Activated CD4-positive, alpha-beta T cell treated with anti-CD3 and anti-CD28 coated beads for 36 hours (primary cell): ENCODE data around the gene NFASC. TPM values are rescaled to one million over a fixed set of nuclear protein-coding genes. Genes with fewer than 3 reads are reported as not detected.

Source experiments
- ATAC-seq: fragments of 200-7000 bp; cut with Tn5 transposase; one replicate; pipeline ENCODE4 v1.10.0; 2021; ENCODE audit warnings: mild to moderate bottlenecking, moderate library complexity
- CTCF ChIA-PET: fragments of 350-600 bp; sonication (Branson Sonifier 250); formaldehyde crosslinking; loops from one replicate; lab custom pipeline; 2021; ENCODE audit warnings: antibody characterized with exemption; lab: Charles Lee
- POLR2A ChIA-PET: fragments of 350-600 bp; sonication (Branson Sonifier 250); formaldehyde crosslinking; loops from one replicate; lab custom pipeline; 2021; ENCODE audit warnings: antibody characterized with exemption, inconsistent platforms; lab: Charles Lee
- DNase-seq: peaks from one replicate; pipeline ENCODE4 v3.0.0-alpha.2; 2020
- H3K27ac Mint-ChIP-seq: one replicate; pipeline ENCODE4 v1.8.0; 2021; ENCODE audit warnings: mixed read lengths
- H3K27me3 Mint-ChIP-seq: one replicate; pipeline ENCODE4 v1.8.0; 2021; ENCODE audit warnings: mixed read lengths
- H3K36me3 Mint-ChIP-seq: one replicate; pipeline ENCODE4 v1.8.0; 2021; ENCODE audit warnings: low read depth, mixed read lengths
- H3K4me1 Mint-ChIP-seq: one replicate; pipeline ENCODE4 v1.8.0; 2021; ENCODE audit warnings: mixed read lengths
- H3K4me3 Mint-ChIP-seq: one replicate; pipeline ENCODE4 v1.8.0; 2021; ENCODE audit warnings: mild to moderate bottlenecking, moderate library complexity, mixed read lengths
- H3K9me3 Mint-ChIP-seq: one replicate; pipeline ENCODE4 v1.8.0; 2021; ENCODE audit warnings: low read depth, mixed read lengths
- intact Hi-C, 2 experiments: fragments of 100-400 bp; cut with DNase I in 1 of 2; cut with micrococcal nuclease in 1 of 2; formaldehyde crosslinking; loops; one replicate each; pipeline versions ENCODE4 v1.14.2 to v1.15.1; 2022 to 2024; cut with DNase I, micrococcal nuclease
- total RNA-seq, 2 experiments: library from RNA; stranded (reverse); gene quantifications; one replicate each; pipeline ENCODE4 v1.2.3, GENCODE V29; 2021

NFASC gene
- total RNA-seq, 2 experiments from 2014 or later = 0.33 to 0.48 TPM

- no peaks in the 10 kb centered on the region for H3K36me3 Mint-ChIP-seq
- DNase-seq = no peak
- H3K4me3 Mint-ChIP-seq = no peak overlapping the region
- intact Hi-C loops = no loop called here
- H3K4me1 Mint-ChIP-seq = peaks cover 3% of the 10 kb centered on the region
- no peaks in the 10 kb centered on the region for H3K9me3 Mint-ChIP-seq
- ChIA-PET POLR2A (no interaction called here), CTCF (interaction anchor here (0.6 to 1.2 kb wide), 5 partner anchors 10 to 857 kb away, joined by 3 to 4 read pairs (median 3); no protein-coding TSS in a partner anchor)
- H3K27me3 Mint-ChIP-seq = no peaks in the 10 kb centered on the region
- no peak for ATAC-seq
- no peak overlapping the region for H3K27ac Mint-ChIP-seq
Observed at GRCh38 chr1:205065666-205066065, 195.0 kb downstream of the NFASC start.

DNA sequence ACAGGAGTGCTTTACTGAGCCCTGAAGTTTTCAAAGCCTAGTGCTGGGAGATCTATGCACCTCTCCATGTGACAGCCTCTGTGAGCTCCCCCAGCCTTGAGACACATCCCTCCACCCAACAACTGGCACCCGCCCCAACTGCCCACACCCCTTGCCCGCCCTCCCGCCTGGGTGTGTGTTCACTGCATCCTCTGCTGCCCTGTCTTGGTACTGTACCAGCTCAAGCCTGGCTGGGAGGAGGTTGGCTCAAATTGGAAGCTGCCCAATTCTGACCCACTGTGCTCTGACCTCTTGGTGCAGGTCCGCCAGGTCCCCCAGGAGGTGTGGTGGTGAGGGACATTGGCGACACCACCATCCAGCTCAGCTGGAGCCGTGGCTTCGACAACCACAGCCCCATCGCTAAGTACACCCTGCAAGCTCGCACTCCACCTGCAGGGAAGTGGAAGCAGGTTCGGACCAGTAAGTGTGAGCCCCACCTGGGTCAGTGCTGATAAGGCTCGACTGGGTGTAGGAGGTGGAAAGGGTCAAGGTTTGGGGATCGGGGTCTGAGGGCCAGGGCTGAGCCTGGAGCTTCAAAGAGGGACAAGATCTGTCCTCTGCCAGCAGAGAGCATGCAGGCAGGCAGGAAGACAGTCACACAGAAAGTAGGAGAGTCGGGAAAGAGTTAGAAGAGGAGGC lies 195.6 kb downstream of the NFASC start:
- Mint-ChIP-seq H3K4me1 (peaks cover 3% of the 10 kb centered on the region), H3K4me3 (no peak overlapping the region), H3K9me3 (no peaks in the 10 kb centered on the region), H3K27me3 (no peaks in the 10 kb centered on the region), H3K27ac (no peak overlapping the region), H3K36me3 (no peaks in the 10 kb centered on the region)
- no peak for DNase-seq
- intact Hi-C loops = no loop called here
- ChIA-PET POLR2A (no interaction called here), CTCF (interaction anchor here (0.6 to 1.2 kb wide), 5 partner anchors 10 to 858 kb away, joined by 3 to 4 read pairs (median 3); no protein-coding TSS in a partner anchor)
- ATAC-seq = no peak

DNA sequence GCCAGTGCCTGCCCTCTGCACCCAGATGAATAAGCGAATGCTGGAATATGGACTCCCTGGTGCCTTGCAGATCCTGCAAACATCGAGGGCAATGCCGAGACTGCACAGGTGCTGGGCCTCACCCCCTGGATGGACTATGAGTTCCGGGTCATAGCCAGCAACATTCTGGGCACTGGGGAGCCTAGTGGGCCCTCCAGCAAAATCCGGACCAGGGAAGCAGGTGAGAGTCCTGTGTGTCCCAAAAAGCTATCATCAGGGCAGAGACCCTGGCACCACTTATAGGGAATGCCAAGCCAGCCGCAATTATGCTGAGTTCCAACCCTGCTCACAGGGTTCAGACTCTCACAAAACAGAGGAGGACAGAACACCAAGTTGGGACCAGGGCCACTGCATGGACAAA lies 196.4 kb downstream of the NFASC start:
- POLR2A ChIA-PET = no interaction called here
- no peaks in the 10 kb centered on the region for H3K4me1 Mint-ChIP-seq
- H3K27me3 Mint-ChIP-seq = no peaks in the 10 kb centered on the region
- H3K27ac Mint-ChIP-seq = no peak overlapping the region
- ATAC-seq (no peak), DNase-seq (no peak)
- H3K36me3 Mint-ChIP-seq = no peaks in the 10 kb centered on the region
- CTCF ChIA-PET = interaction anchor here (1.2 kb wide), 1 partner anchor 9 kb away, joined by 4 read pairs; no protein-coding TSS in a partner anchor
- no peaks in the 10 kb centered on the region for H3K9me3 Mint-ChIP-seq
- intact Hi-C loops = no loop called here
- no peak overlapping the region for H3K4me3 Mint-ChIP-seq

GRCh38 chr1:205068001-205068400 lies 197.3 kb downstream of the NFASC start:
- Mint-ChIP-seq H3K36me3 (no peaks in the 10 kb centered on the region), H3K27ac (no peak overlapping the region), H3K27me3 (no peaks in the 10 kb centered on the region), H3K4me3 (no peak overlapping the region), H3K9me3 (no peaks in the 10 kb centered on the region), H3K4me1 (no peaks in the 10 kb centered on the region)
- ATAC-seq (no peak), DNase-seq (no peak)
- intact Hi-C loops = no loop called here
- ChIA-PET POLR2A (interaction anchor here (0.6 kb wide), 1 partner anchor 191 kb away, joined by 4 read pairs; no protein-coding TSS in a partner anchor), CTCF (interaction anchor here (1.4 to 2.1 kb wide), 2 partner anchors 79 to 188 kb away, joined by 4 to 9 read pairs; no protein-coding TSS in a partner anchor)

DNA sequence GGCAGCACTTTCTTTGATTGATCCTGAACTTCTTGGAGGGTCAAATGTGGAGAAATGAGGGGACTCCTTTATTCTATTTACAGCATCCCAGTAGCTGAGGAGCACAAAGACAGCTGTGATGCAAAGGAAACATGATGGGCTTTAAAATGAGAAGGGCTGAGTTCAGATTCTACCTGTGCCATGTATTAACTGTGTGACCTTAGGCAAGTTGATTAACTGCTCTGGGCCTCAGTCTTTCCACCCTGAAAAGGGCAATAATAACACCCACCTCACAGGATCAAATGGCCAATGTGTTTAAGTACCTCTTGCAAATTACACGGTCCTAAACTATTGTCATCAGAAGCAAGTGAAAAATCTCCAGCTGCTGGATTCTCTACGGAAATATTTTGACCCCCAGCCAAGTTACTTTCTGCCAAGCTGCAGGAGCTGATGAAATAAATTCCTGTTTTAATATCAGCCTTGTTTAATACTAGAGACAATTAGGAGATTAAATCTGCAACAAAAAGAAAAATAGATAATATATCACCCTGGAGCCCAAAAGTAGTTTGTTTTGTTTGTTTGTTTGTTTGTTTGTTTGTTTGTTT lies 197.9 kb downstream of the NFASC start:
- DNase-seq (no peak), ATAC-seq (no peak)
- Mint-ChIP-seq H3K4me1 (no peaks in the 10 kb centered on the region), H3K9me3 (no peaks in the 10 kb centered on the region), H3K4me3 (no peak overlapping the region), H3K27me3 (no peaks in the 10 kb centered on the region), H3K36me3 (no peaks in the 10 kb centered on the region), H3K27ac (no peak overlapping the region)
- ChIA-PET POLR2A (no interaction called here), CTCF (interaction anchor here (1.4 to 2.1 kb wide), 2 partner anchors 79 to 188 kb away, joined by 4 to 9 read pairs; no protein-coding TSS in a partner anchor)
- intact Hi-C loops = no loop called here

- ATAC-seq = no peak
- ChIA-PET CTCF (interaction anchor here (0.6 to 2.1 kb wide), 2 partner anchors 32 to 80 kb away, joined by 3 to 9 read pairs; no protein-coding TSS in a partner anchor), POLR2A (no interaction called here)
- Mint-ChIP-seq H3K4me3 (no peak overlapping the region), H3K4me1 (no peaks in the 10 kb centered on the region), H3K27me3 (no peaks in the 10 kb centered on the region), H3K9me3 (no peaks in the 10 kb centered on the region), H3K27ac (no peak overlapping the region), H3K36me3 (no peaks in the 10 kb centered on the region)
- DNase-seq = no peak
- intact Hi-C loops = no loop called here
Observed at GRCh38 chr1:205069371-205070125, 198.9 kb downstream of the NFASC start.

- no peaks in the 10 kb centered on the region for H3K36me3 Mint-ChIP-seq
- ATAC-seq (no peak), DNase-seq (no peak)
- ChIA-PET POLR2A (no interaction called here), CTCF (interaction anchor here (0.6 to 1.3 kb wide), 2 partner anchors 9 to 326 kb away, joined by 3 to 4 read pairs; no protein-coding TSS in a partner anchor)
- H3K27ac Mint-ChIP-seq = no peak overlapping the region
- H3K4me1 Mint-ChIP-seq = no peaks in the 10 kb centered on the region
- no peak overlapping the region for H3K4me3 Mint-ChIP-seq
- intact Hi-C loops = no loop called here
- H3K9me3 Mint-ChIP-seq = no peaks in the 10 kb centered on the region
- H3K27me3 Mint-ChIP-seq = no peaks in the 10 kb centered on the region
Observed at GRCh38 chr1:205071028-205071409, 200.4 kb downstream of the NFASC start.

DNA sequence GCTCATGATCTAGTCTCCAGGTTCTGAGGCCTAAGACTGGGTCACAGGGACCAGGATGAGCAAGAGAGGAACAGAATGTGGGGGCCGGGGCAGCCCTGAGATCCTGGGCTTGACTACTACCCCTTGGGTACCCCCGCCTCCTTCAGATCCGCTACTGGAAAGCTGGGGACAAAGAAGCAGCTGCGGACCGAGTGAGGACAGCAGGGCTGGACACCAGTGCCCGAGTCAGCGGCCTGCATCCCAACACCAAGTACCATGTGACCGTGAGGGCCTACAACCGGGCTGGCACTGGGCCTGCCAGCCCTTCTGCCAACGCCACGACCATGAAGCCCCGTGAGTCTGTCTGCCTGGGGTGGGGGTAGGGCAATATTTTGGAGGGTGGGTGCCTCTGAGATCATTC lies 201.1 kb downstream of the NFASC start:
- H3K36me3 Mint-ChIP-seq = no peaks in the 10 kb centered on the region
- H3K4me3 Mint-ChIP-seq = no peak overlapping the region
- no peak for ATAC-seq
- no peaks in the 10 kb centered on the region for H3K27me3 Mint-ChIP-seq
- ChIA-PET CTCF (interaction anchor here (0.6 to 1.3 kb wide), 4 partner anchors 9 to 325 kb away, joined by 3 to 4 read pairs (median 4); no protein-coding TSS in a partner anchor), POLR2A (interaction anchor here (0.6 kb wide), 1 partner anchor 189 kb away, joined by 6 read pairs; no protein-coding TSS in a partner anchor)
- no peak overlapping the region for H3K27ac Mint-ChIP-seq
- DNase-seq = no peak
- intact Hi-C loops = no loop called here
- no peaks in the 10 kb centered on the region for H3K4me1 Mint-ChIP-seq
- no peaks in the 10 kb centered on the region for H3K9me3 Mint-ChIP-seq

GRCh38 chr1:205072286-205072685 lies 201.6 kb downstream of the NFASC start:
- ATAC-seq (no peak), DNase-seq (no peak)
- POLR2A ChIA-PET = interaction anchor here (0.6 kb wide), 2 partner anchors 26 to 189 kb away, joined by 3 to 6 read pairs; no protein-coding TSS in a partner anchor
- intact Hi-C loops = no loop called here
- H3K9me3 Mint-ChIP-seq = no peaks in the 10 kb centered on the region
- no peaks in the 10 kb centered on the region for H3K27me3 Mint-ChIP-seq
- CTCF ChIA-PET = interaction anchor here (0.6 to 1.3 kb wide), 5 partner anchors 10 to 131 kb away, joined by 3 to 4 read pairs (median 4); no protein-coding TSS in a partner anchor
- no peak overlapping the region for H3K27ac Mint-ChIP-seq
- no peaks in the 10 kb centered on the region for H3K4me1 Mint-ChIP-seq
- no peaks in the 10 kb centered on the region for H3K36me3 Mint-ChIP-seq
- H3K4me3 Mint-ChIP-seq = no peak overlapping the region
